GM21447 (cell line): ENCODE data around the gene ORM1.
"Not testable (repeated sequence)": the region's sequence is repeated elsewhere in the genome, so short reads cannot be mapped to it uniquely, and the experiment has no call there.

ENCODE experiments used
- ATAC-seq: cut with Tn5 transposase; IDR thresholded peaks from one replicate; pipeline ENCODE4 v1.9.1; 2021; ENCODE audit not compliant: unreplicated experiment

Gene ORM1

GRCh38 chr9:114322160-114322818 is 609 bp upstream of the ORM1 start:
- ATAC-seq = not testable (repeated sequence)

- ATAC-seq = not testable (repeated sequence)
These were observed 951 bp downstream of the ORM1 start for GRCh38 chr9:114323849-114324248.

DNA sequence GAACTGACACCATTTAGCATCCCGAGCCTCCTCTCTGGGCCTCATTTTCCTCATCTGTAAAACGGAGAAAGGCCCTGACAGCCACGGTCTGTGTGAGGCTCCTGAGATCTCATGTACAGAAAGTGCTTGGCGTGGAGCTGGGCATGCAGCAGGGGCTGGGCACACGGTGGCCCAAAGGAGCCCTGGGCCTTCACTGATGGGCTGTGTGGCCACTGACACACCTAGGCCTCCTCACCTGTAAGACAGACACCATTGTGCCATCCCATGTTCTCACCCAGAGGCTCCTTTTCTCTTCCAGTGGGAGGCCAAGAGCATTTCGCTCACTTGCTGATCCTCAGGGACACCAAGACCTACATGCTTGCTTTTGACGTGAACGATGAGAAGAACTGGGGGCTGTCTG is 1.6 kb downstream of the ORM1 start:
- no peak for ATAC-seq

- ATAC-seq = not testable (repeated sequence)
These were observed 2.1 kb downstream of the ORM1 start for GRCh38 chr9:114324965-114325364.

- ATAC-seq = not testable (repeated sequence)
These were observed 2.9 kb downstream of the ORM1 start for GRCh38 chr9:114325684-114326254.

- no peak for ATAC-seq
These were observed 4.9 kb downstream of the ORM1 start for GRCh38 chr9:114327749-114328148.

GRCh38 chr9:114328357-114328820 is 5.5 kb downstream of the ORM1 start:
- not testable (repeated sequence) for ATAC-seq

DNA sequence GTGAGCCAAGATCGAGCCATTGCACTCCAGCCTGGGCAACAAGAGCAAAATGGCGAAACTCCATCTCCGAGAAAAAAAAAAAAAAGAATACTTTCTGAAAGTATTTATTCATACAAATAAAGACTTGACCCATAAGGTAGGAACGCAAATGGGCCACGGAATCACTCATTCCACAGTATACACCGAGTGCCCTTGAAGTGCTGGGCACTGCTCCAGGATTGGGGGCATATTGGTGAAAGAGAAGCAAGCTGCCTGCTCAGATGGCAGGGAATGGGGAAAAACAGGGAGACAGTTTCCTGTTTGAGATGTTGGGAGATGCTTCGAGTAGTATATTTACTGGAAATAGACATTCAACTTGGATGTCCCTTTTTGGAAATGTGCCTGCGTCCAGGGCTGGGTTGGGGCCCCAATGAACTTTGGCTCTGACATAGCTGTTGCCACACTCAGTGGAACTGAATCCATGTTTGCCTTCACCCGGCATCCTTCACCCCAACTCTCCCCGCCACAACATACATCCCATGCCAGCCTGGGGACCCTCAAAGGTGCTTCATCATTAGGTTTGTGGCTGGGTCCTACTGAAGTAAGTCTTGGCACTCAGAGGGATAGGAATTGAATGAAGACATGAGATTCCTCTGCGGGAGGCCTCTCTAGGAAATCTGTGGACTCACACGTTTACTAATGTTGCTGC is 6.2 kb downstream of the ORM1 start:
- ATAC-seq = not testable (repeated sequence)

DNA sequence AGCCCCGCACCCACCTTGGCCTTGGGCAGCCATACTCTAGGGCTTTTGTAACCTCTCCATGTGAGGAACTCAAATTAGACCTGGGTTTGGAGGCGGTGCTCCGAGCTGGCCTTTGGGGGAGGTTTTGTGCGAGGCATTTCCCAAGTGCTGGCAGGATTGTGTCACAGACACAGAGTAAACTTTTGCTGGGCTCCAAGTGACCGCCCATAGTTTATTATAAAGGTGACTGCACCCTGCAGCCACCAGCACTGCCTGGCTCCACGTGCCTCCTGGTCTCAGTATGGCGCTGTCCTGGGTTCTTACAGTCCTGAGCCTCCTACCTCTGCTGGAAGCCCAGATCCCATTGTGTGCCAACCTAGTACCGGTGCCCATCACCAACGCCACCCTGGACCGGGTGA is 6.7 kb downstream of the ORM1 start, which contains the start of gene ORM2:
TSS of gene ORM2 (plus strand) at position 245 of the 398 bp plus-strand sequence. CDS start at position 281, 36 bp downstream.
- not testable (repeated sequence) for ATAC-seq

DNA sequence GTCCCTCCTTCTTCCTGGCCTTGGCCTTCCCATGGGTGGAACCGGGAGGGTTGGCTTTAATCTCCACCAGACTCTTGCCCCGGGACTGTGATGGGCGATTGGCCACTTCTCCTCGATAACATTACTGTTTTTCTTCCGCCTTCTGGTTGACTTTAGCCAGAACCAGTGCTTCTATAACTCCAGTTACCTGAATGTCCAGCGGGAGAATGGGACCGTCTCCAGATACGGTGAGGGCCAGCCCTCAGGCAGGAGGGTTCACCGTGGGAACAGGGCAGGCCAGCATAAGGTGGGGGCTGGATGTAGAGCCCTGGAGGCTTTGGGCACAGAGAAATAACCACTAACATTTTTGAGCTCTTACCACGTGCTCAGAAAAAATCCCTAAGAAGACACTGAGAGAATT is 7.7 kb downstream of the ORM1 start:
- no peak for ATAC-seq

GRCh38 chr9:114331229-114332195 is 8.6 kb downstream of the ORM1 start:
- ATAC-seq = not testable (repeated sequence)

GRCh38 chr9:114332474-114333040 is 9.7 kb downstream of the ORM1 start:
- ATAC-seq = not testable (repeated sequence)

DNA sequence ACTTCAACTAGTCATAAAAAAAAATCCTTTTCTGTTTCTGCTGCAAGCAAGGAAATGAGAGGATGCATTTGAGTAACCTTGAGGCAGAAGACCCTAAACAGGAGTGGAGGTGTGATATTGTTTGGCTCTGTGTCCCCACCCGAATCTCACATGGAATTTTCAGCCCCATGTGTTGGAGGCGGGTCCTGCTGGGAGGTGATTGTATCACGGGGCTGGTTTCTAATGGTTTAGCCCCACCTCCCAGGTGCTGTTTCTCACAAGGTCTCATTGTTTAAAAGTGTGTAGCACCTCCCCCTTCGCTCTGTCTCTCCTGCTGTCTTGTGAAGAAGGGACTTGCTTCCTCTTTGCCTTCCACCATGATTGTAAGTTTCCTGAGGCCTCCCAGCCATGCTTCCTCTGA is 10.8 kb downstream of the ORM1 start:
- not testable (repeated sequence) for ATAC-seq

DNA sequence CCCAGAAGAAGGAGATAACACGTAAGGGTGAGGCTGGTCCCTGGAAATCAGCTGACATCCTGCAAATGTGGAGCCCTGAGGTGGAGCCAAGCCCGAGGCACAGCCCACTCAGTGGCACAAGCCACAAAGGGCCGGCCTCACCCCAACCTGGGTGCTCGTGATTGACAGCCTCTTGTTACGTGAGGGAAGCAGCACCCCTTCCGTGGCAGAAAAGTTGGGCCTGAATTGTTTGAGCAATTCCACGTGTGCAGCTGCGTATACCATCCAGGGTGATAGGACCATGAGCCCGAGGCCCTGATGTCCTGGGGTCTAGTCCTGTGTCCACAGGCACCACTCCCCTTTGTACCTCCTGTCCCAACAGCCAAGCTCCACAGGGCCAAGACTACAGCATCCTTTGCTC is 11.6 kb downstream of the ORM1 start:
- no peak for ATAC-seq

- ATAC-seq = no peak
These were observed 12.8 kb downstream of the ORM1 start for GRCh38 chr9:114335745-114336144.

DNA sequence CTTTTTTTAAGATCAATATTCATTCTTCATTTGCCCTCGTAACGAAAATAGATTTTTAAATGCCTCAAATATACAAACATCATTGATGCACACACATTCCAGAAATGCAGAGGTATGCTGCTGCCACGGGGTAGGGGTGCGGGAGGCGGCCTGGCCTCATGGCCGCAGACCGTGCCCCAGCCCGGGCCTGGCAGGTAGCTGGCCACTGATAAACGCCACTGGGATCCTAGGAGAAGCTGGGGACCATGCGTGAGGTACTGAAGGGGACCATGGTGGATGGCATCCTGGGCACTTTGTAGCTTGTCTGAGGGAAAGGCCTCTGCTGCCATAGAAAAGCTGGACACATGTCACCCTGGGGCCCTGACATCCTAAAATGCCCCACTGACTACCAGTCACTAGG is 13.3 kb downstream of the ORM1 start:
- ATAC-seq = no peak

GRCh38 chr9:114336699-114337395 is 13.9 kb downstream of the ORM1 start:
- ATAC-seq = no peak

GRCh38 chr9:114338187-114338586 is 15.3 kb downstream of the ORM1 start:
- ATAC-seq = no peak

DNA sequence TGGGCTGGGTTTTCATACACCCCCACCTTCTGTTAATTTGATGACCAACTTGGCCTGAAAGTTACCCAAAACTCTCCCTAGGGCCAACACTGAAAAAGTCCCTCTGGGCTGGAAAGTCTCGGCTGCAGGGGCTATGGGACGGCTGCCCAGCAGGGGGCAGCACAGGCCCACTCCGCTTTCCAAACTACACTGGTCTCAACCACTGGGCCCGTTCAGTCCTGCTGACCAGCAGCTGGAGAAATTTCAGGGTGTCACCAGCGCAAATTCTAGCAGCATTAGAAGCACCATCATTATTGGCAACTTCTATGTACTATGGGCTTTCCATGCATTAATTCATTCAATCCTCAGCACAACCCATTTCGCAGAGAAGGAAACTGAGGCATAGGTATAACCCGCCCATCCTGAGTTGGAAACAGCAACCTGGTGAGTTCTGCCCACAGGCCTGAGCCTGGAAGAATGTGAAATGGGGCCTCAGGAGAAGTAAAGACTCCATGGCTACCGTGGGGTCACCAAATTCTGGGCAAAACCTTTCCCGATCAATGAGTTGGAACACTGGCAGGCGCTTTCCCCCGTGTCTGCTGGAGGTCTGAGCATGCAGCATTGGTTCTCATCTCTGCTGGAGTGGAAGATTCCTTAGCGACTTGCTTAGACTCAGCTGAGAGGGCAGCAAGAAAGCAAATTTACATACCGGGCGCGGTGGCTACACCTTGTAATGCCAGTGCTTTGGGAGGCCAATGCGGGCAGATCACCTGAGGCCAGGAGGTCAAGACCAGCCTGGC is 16.4 kb downstream of the ORM1 start:
- ATAC-seq = no peak
